GM12873 (cell line): ENCODE results near the gene GRIK1.

Source experiments
- TF ChIP-seq, protein P1 (sequence below): IDR thresholded peaks from 2 replicates; pipeline ENCODE4 v1.5.1; 2012; ENCODE audit warnings: low read depth, mild to moderate bottlenecking, moderate library complexity, low read length, control low read depth; ENCODE audit not compliant: insufficient read depth; ENCODE audit errors: missing control alignments

The GRIK1 gene

DNA sequence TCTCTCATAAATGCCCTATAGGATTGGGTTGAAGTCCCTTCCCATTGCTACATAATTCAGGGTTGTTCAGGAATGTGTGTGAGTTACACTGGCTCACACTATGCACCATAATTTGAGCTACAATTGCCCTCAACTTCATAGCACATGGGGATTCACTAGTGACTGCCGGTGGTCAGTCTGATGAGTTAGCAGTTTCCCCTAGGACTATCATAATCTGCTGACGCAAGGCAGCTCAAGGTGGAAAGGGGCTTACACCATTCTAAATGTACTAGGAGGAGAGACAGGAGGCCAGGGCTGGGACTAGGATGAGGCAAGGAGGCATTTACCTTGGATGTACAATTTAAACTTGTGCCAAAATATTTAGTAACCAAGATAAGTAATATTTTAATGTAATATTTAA lies 224.7 kb downstream of the GRIK1 start:
- TF ChIP-seq, protein P1, sequence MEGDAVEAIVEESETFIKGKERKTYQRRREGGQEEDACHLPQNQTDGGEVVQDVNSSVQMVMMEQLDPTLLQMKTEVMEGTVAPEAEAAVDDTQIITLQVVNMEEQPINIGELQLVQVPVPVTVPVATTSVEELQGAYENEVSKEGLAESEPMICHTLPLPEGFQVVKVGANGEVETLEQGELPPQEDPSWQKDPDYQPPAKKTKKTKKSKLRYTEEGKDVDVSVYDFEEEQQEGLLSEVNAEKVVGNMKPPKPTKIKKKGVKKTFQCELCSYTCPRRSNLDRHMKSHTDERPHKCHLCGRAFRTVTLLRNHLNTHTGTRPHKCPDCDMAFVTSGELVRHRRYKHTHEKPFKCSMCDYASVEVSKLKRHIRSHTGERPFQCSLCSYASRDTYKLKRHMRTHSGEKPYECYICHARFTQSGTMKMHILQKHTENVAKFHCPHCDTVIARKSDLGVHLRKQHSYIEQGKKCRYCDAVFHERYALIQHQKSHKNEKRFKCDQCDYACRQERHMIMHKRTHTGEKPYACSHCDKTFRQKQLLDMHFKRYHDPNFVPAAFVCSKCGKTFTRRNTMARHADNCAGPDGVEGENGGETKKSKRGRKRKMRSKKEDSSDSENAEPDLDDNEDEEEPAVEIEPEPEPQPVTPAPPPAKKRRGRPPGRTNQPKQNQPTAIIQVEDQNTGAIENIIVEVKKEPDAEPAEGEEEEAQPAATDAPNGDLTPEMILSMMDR, result no peak

DNA sequence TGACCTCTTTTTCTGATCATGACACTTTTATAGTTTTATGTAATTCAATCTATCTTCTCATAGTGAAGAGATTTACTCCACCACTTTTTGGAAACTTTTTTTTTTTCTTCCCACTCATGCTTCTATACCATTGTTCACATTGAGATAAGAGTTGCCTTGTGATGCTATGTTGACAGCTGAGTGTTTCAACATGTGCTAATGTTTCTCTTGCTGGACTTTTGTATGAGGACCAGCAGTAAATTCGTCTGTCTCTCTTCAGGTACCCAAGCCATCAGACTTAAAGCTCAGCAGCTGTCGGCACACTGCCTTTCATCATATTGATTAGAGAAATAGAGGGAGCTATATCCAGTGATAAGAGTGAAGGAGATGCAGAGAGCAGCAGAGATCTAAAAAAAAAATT lies 227.0 kb downstream of the GRIK1 start:
- TF ChIP-seq, protein P1, result no peak

DNA sequence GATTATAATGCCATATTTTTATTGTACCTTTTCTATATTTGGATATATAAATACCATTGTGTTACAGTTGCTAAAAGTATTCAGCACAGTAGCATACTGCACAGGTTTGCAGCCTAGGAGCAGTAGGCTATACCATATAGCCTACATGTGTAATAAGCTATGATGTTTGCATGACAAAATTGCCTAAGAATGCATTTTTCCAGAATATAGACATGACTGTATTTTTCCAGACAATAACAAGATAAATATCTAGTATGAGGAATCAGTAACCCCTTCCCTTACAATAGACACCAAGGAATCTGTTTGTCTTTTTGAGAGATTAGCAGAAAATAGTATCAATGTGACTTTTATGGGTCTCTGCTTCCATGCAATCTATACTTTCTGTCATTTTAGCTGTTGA lies 228.6 kb downstream of the GRIK1 start:
- TF ChIP-seq, protein P1, result no peak

DNA sequence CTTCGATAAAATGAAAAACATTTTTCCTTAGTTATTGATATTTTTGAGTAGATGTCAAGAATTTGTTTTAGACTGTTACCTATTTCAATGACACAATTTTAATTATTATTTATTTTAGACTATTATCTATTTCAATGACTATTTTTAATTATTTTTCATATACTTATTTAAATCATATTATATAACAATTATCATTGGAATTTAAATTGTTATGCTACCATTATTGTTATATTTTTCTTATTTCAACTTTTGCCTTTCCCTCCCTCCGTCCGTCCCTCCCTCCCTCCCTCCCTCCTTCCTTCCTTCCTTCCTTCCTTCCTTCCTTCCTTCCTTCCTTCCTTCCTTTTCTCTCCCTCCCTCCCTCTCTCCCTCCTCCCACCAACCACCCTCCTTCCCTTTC lies 229.3 kb downstream of the GRIK1 start:
- TF ChIP-seq, protein P1, result no peak

DNA sequence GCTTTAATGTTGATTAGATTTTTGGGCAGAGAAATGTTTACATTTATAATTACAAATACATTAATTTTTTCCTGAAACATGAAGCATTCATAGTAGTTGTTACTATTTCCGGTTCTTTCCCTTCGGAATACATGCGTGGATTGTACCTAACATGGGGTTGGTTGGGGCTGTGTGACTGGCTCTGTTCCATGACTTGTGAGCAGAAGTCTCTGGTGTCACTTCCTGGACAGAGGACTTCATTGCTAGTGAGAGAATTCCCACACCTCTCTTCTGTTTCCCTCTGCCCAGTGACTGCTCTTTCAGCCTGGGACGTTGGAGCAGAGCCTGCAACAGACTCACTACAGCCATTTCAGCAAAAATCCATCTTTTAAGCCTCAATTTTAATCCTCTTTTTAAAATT lies 231.4 kb downstream of the GRIK1 start:
- TF ChIP-seq, protein P1, result no peak

DNA sequence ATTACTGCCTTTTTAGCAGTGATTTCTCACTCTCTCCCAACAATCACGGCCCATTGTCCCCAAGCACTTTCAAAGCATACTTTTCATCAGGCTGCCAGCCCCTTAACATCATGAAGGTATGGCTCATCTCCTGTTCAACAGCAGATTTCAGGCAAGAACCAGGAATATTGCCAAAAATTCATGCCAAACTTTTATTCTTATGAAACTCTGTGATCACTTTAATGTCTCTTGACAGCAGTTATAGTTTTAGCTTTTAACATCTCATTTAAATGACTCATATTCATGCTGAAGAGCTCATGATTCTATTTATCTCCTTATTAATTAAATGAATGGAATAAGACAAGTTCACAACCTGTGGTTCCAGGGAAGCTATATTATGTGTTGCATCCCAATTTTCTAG lies 235.1 kb downstream of the GRIK1 start:
- TF ChIP-seq, protein P1, result no peak

DNA sequence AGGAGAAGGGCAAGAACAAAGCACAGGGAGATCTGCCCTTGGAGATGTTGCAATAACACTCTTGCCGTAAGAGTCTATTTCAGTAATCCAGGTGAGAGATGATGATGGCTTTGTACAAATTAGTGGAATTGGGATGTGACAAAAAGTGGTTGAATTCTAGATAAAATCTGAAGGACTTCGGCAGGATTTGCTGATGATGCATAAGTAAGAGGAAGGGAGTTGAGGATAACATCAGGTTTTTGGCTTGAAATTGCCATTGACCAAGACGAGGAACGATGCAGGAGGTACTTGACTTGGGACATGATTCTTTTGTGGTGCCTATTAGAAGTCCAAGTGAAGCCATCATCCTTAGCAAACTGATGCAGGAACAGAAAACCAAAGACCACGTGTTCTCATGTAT lies 238.1 kb downstream of the GRIK1 start:
- TF ChIP-seq, protein P1, result no peak

DNA sequence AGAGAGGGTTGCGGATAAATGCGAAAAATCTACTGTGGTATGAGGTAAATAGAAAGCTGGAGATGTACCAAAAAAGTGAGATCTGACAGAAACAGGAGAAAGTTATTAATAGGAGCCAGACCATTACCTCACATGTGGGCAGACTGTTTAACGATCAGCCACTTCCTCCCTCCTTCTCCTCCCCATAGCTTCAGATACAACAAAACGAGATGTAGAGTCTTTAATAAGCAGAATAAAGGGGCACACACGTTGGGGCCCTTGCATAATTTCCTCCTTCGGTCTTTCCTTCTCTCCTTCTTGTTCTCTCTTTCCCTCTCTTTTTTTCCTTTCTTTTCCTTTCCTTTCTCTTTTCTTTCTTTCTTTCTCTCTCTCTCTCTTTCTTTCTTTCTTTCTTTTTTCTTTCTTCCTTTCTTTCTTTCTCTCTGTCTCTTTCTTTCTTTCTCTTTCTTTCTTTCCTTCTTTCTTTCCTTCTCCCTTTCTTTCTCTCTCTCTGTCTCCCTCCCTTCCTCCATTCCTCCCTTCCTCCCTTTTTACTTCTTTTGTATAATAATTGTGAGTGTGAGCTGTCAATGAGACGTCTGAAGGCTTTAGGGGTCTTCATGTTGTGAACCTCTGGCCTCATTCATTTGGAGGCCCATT lies 242.1 kb downstream of the GRIK1 start:
- TF ChIP-seq, protein P1, result no peak
